Measurements from ENCODE around the gene XPNPEP3.

XPNPEP3 gene

GRCh38 chr22:40967111-40967760 lies 110.3 kb downstream of the XPNPEP3 start:
- no peak overlapping the region for H3K4me3 ChIP-seq (ENCODE audit: low read depth, low read length)
- TF ChIP-seq CTCF (IDR thresholded peaks at IDR 0.05; ENCODE audit: low read depth, low read length, missing control alignments): no peak
- no peak for DNase-seq (ENCODE audit: low read depth)

- H3K4me3 ChIP-seq (ENCODE audit: low read depth, low read length): no peak overlapping the region
- no peak for DNase-seq (ENCODE audit: low read depth)
- no peak for TF ChIP-seq CTCF (IDR thresholded peaks at IDR 0.05; ENCODE audit: low read depth, low read length, missing control alignments)
These were observed 115.6 kb downstream of the XPNPEP3 start for GRCh38 chr22:40972587-40972986.

GRCh38 chr22:40973144-40973543 lies 116.2 kb downstream of the XPNPEP3 start:
- no peak for TF ChIP-seq CTCF (IDR thresholded peaks at IDR 0.05; ENCODE audit: low read depth, low read length, missing control alignments)
- no peak for DNase-seq (ENCODE audit: low read depth)
- H3K4me3 ChIP-seq (ENCODE audit: low read depth, low read length): no peak overlapping the region

GRCh38 chr22:40975366-40975765 lies 118.4 kb downstream of the XPNPEP3 start:
- no peak overlapping the region for H3K4me3 ChIP-seq (ENCODE audit: low read depth, low read length)
- no peak for TF ChIP-seq CTCF (IDR thresholded peaks at IDR 0.05; ENCODE audit: low read depth, low read length, missing control alignments)
- DNase-seq (ENCODE audit: low read depth): no peak

GRCh38 chr22:40976866-40977700 lies 120.1 kb downstream of the XPNPEP3 start:
- no peak overlapping the region for H3K4me3 ChIP-seq (ENCODE audit: low read depth, low read length)
- no peak for TF ChIP-seq CTCF (IDR thresholded peaks at IDR 0.05; ENCODE audit: low read depth, low read length, missing control alignments)
- DNase-seq (ENCODE audit: low read depth): no peak

GRCh38 chr22:40979198-40979597 lies 122.2 kb downstream of the XPNPEP3 start:
- no peak for TF ChIP-seq CTCF (IDR thresholded peaks at IDR 0.05; ENCODE audit: low read depth, low read length, missing control alignments)
- H3K4me3 ChIP-seq (ENCODE audit: low read depth, low read length): no peak overlapping the region
- no peak for DNase-seq (ENCODE audit: low read depth)

All from GM12864 (cell line).